Daoy (cell line): ENCODE data around the gene KAZN. TPM values are rescaled to one million over a fixed set of nuclear protein-coding genes. Genes with fewer than 3 reads are reported as not detected.

ENCODE experiments used
- DNase-seq: peaks from one replicate; pipeline ENCODE4 v3.0.0-alpha.2; 2015; ENCODE audit warnings: low read depth
- total RNA-seq: library from RNA; depleted of rRNA; stranded (reverse); fragments of >200 nt; shearing (Covaris generic); gene quantifications from 2 replicates; pipeline ENCODE4 v1.2.3, GENCODE V29; 2014

The KAZN gene
- total RNA-seq, 1 experiment from 2014 or later, result 6.3 TPM

DNA sequence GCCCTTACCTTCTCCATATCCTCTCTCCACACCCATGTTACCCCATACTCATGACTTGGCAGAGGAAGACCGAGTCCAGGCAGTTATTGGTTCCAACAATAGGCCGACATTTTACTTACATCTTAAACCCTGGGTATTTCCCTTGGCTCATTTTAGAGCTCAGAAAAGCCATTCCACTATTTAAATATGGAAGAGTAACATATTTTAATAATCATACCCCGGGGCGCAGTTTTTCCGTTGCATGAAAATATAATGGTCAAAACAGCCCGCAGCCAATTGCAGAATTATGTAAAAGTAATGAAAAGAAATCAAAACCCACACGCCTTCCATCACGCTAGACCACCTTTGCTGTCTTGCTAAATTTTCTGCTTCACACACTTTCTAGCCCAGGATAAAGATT lies 48.5 kb downstream of the KAZN start:
- DNase-seq, result no peak

DNA sequence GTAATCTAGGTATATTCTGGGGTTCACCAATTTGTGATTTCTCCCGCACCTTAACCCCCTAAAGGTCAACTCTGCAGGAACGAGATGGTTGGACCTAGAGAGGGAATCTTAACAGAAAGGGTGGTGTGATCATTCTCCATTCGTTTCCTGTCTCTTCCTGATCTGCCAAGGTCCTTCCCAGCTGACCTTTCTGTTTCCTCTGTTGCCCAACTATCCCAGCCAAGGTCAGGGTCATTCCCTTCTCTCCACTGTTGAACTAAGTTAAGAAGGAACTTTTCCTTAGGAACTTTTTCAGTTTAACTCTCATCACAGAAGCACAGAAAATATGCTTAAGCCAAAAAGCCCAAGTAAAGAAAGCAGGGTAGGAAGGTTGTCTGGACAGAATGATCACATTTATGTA lies 49.3 kb downstream of the KAZN start:
- DNase-seq, result no peak

DNA sequence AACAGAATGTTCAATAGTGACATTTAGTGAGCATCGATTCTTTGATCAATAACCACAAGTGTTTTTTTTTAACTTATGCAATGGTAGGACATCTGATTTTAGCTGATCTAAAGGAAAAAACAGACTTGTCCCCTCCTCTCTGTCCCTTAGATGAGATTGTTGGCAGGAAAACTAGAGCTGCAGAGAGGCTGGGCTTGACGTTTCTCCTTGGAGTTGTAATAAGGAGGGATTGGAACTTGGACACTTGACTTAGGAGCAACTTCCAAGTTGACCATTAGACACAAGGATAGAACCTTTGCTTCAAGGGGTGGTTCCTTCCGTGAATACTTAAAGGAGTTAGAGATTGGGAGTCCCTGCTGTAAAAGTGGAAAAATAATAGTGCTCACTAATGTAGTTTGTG lies 49.9 kb downstream of the KAZN start:
- DNase-seq, result no peak

DNA sequence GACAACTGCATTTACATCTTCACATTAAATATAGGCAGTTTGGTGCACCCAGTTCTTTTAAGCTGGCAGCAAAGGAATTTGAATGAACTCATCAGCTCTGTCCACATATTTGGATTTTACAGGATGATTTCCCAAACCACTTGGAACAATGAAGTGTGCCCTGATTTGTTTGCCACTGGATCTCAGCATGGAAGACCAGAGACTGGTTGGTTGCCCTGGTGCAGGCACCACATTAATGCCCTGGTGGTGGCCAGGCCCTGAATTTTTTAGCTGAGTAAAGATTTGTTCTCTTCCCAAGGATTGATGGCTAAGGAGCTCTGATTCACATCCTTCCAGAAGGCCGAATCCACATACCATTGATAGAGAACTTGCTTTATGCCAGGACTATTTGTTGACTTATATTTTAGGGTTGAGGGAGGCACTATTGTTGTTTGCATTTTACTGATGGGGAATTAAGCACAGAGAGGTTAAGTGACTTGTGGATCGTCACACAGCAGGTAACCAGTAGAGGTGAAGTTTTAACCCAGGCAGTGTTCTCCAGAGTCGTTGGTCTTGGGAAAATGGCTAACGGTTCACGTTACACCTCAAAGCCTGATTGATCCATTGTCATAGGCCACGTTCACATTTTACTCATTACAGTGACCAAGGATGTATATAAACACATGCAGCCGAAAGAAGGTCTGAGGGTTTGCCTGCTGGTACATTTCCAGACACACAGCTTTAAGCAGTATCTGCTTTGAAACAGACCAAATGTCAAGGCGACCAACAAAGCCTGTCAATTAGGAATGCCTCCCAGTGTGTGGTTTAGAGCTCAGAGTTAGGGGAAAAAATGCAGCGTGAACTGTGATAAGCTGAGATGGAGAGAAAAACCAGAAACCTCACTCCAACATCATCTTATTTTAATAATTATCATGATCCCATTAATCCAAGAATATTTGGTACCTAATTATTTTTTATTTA lies 50.7 kb downstream of the KAZN start:
- no peak for DNase-seq

DNA sequence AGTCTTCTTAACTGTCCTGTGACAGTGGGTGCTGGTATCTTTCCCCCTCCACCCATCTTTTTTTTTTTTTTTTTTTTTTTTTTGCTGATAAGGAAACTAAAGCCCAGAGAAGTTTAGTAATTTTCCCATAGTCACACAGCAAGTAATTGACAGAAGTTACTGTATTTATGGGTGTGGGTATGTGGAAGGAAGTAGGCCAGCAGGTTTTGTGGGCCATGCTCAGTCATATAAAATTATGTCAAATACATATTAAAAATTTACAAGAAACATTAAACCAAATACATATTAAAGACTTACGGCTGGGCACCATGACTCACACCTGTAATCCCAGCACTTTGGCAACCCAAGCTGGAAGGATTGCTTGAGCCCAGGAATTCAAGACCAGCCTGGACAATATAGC lies 51.5 kb downstream of the KAZN start:
- DNase-seq, result no peak

DNA sequence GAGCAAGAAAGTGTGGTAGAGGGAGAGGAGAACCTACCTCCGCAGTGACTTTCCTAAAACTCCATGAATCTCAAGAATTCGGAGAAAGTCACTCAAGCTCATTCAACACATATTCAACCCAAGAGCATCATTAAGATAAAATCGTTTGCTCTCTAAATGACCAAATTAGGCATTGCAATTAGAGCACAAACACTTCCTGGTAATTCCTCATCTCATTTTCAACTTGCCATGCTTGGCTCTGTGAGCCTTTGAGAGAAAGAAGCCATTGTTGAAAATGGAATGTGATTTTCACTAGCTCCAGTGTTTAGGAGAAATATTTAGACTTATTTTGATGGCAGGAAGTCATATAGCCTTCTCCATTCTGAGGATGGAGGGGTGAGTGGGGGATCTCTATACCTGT lies 52.5 kb downstream of the KAZN start:
- DNase-seq, result no peak

DNA sequence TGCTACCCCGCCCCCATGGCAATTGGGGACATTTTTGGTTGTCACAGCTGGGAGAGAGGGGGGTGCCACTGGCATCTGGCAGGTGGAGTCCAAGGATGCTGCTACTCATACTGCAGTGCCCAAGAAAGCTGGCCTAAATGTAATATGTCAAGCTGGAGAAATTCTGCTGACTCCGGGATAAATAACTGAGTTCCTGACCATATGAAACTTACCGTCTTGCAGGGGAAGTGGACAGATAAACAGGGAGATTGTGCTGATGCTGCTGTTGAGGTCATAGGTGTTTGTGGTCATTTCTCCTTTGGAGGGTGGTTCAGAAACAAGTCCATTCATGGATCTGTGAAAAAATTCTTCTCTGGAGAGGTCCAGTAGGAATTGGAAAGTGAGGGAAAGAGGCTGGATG lies 54.4 kb downstream of the KAZN start:
- no peak for DNase-seq

DNA sequence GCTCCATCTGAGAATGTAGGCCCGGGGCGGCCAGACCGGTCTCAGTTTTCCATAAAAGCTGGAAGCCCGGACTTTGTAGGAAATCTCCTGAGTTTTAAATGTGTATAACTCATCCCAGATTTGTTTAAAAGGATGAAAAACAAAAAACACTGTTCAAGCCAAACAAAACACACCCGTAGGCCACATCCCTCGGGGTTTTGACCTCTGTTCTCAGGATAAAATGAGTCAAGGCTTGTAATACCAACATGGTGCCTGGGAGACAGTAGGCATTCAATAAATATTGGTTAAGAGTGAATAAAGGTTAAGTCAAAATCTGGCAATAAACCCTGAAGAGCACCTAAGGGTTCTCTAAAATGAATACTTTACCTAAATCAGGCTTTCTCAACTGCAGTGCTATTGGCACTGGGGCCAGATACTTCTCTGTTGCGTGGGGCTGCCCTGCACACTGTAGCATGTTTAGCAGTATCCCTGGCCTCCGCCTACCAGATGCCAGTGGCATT lies 55.0 kb downstream of the KAZN start:
- no peak for DNase-seq

DNA sequence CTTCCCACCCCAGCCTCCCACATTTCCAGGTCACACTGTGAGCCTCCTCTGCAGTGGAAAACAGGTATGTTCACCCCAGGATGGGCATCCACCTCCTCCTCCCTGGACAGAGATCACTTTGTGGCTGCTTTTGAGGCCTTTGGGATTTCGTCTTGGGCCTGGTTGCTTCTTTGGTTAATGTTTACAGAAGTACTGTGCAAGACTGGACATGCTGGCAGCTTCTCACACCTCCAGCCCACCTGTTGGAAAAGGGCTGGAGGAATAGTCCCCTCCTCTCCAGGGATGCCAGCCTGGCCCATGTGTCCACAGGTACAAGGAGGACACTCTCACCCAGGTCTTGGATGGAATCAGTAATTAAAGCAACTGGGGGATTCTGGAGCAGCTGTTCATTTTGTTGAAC lies 56.1 kb downstream of the KAZN start:
- no peak for DNase-seq

DNA sequence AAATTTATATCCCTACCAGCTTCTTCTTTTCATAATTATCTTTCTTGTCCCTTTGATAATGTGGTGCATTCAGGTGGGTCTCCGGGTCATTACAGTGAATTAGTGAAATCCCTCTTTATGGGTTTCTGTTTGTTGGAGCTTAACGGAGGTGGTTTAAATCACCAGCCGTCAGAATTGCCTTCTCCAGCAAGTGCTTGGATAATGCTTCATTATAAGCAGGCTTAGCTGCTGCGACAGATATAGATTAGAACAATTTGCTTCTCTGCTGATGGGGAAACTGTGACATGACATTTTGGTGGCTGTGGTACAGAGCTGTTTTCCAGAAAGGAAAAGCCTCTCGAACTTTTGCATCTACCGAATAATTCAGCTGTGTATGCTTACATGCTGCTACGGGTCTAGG lies 56.9 kb downstream of the KAZN start:
- DNase-seq, result no peak

DNA sequence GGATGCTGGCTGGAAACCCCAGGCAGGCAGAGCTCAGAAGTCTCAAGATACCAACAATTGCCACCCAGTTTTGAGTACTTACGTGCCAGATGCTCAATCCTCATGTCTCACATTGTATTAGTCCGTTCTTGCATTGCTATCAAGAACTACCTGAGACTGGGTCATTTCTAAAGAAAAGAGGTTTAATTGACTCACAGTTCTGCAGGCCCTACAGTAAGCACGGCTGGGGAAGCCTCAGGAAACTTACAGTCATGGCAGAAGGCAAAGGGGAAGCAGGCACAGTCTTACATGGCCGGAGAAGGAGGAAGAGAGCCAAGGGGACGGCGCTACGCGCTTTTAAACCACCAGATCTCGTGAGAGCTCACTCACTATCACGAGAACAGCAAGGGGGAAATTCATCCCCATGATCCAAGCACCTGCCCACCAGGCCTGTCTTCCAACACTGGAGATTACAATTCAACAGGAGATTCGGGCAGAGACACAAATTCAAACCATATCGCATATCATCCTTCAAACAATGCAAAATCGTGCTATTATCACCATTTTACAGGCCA lies 58.0 kb downstream of the KAZN start:
- no peak for DNase-seq

DNA sequence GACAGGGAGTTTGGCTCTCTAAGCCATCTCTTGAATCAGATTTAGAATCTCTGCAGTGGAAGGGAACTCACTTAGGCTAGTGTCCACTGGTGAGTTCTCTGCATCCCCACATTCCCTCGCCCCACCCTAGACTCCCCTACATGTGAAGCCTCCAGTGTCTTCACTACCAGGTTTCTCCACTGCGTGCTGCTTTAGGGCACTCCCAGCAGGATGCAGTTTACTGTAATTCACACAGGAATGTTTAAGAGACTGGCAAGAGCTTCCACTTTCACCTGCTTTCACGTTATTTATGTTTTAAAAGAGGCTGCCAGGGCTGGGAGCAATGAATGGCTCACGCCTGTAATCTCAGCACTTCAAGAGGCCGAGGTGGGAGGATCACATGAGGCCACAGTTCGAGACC lies 60.2 kb downstream of the KAZN start:
- DNase-seq, result peak; percentile 10

DNA sequence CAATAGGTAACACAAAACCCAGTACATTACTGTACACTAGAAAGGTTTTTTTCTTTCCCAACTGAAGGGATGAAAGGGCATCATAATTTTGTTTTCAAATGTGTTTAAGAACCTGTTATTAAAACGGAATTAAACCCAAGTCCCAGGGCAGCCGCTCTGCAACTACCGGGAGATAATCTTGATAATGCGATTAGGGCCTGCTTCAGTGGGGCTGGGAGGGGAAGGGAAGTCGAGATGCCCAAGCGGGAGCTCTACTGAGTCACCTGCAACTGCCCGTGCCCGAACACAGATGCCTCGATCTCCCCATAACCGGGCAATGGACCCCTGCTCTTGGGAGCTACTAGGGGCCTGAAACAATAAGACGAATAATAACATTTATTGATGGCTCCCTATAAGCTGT lies 61.4 kb downstream of the KAZN start:
- no peak for DNase-seq

DNA sequence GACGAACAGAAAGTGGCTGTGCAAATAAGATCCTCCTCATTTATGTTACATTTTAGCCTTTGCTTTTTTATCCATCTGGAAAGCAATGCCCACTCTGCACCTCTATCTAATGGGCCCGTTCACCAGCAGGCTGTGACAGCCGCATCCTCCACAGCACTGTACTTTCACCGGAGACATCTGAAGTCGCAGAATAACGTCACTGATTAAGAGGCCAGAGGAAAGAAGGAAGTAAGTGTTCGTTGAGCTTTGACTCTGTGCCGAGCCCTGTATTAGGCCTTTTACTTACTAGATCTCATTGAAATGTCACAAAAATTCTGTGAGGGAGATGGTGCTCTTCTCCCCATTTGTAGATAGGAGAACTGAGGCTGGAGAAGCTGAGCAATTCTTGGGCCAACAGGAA lies 62.3 kb downstream of the KAZN start:
- DNase-seq, result no peak

DNA sequence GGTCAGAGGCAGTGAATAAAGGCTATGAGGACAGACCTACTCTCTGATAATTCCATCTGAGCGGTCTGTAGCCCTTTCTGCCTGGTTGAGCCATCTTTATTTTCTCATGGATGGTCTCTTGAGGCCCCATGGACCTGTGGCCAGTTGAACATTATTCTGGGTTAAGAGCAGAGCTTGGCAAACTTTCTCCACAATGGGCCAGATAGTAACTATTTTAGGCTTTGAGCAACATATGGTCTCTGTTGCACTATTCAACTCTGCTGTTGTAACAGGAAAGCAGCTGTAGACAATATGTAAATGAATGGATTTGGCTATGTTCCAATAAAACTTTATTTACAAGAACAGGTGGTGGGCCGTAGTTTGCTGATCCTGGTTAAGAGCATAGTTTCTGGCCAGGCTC lies 62.7 kb downstream of the KAZN start:
- DNase-seq, result no peak

DNA sequence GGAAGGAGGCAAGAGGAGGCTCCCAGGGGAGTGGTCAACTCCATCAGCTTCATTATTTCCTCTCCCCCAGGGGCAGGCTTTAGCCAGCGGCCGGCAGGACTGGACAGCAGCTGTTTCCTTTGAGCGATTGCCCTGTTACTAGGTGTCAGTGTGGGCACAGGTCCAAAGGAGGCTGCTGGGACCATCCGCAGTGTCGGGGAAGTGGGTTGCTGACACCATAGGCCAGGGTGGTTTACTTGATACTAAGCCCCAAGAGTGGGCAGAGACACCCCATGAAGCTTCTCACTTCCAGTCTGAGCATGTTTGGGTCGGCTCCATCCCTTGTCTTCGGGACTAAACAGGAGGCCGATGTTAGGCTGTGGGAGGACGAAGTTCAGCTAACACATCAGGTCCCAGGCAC lies 63.6 kb downstream of the KAZN start:
- DNase-seq, result no peak

DNA sequence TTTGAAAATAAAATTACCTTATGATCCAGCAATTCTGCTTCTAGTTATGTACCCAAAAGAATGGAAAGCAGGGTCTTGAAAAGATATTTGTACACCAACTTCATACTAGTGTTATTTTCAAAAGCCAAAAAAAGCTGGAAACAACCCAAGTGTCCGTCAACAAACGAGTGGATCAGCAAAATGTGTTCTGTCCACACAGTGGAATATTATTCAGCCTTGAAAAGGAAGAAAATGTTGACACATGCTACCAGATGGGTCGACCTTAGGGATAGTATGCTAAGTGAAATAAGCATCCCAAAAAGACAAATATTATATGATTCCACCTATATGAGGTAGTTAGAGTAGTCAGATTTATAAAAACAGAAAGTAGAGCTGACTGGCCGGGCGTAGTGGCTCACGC lies 65.3 kb downstream of the KAZN start:
- DNase-seq, result no peak

DNA sequence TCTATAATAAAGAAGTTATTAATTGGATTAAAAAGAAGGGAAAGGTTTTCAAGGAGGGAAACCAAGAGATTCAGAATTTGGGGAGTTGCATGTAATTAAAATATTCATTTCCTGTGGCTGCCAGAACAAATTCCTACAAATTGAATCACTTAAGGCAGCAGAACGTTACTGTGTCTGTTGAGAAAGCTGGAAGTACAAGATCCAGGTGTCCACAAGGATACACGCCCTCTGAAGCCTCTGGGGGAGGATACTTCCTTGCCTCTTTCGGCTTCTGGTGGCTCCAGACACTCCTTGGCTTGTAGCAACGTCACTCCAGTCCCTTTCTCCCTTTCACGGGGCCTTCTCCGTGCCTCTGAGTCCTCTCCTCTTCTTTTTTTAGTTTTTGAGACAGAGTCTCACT lies 67.9 kb downstream of the KAZN start:
- peak; percentile 17 for DNase-seq

DNA sequence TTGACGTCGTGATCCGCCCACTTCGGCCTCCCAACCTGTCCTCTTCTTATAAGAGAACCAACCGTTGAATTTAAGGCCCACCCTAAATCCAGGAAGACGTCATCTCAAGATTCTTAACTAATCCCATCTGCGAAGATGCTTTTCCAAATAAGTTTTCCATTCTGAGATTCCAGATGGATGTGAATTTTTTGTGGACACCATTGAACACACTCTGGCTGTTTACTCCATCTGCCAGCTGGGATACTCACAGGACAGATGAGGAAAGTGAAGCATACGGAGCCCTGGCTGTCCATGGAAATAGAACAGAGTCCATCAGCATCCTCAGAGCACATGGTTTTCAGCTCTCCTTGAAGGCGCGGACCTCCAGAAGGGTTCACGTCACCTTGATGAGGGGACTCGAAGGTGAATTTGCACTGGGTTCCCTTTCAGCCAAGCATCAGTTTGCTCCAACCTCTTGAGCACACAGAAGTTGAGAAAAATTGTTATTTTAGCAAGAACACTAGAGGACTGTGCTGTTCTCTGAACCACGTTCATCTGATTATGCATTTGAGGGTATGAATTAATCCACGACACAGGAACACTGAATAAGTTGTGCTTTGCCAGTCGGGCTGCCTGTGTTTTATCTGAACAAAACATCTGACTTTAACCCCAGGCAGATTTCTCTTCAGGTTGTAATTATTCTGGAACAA lies 68.6 kb downstream of the KAZN start:
- no peak for DNase-seq

DNA sequence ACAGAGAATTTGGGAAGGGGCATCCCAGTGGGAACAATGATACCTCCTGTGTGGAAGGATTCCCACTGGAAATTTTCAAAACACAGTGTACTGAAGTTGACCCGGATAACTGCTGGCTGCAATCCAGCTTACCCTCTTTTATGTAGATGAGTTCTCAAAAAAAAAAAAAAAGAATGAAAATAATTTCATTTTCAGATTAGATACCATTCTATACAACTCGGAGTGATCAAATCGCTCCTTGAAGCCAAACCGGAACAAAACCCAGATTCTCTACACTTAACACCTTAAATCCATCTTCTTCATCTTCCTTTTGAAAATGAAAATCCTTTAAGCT lies 69.1 kb downstream of the KAZN start:
- no peak for DNase-seq

DNA sequence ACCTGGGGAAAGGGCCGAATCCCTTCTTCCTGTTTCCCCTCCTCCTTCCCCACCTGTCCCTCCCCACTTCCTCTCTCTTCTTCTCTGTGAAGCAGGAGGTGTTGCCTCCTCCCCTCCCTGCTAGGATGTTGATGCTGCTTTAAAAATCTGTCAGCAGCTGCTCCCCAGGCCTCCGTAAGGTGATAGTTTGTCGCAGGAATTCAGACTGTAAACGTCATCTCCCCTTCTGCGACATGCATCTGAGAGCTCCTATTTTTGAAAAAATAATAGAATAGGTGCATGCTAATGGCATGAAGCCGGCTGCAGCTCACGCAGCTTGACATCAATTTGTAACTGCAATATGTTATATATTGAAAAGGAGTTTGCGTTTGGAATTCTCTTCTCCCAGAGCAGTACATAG lies 70.1 kb downstream of the KAZN start:
- no peak for DNase-seq

DNA sequence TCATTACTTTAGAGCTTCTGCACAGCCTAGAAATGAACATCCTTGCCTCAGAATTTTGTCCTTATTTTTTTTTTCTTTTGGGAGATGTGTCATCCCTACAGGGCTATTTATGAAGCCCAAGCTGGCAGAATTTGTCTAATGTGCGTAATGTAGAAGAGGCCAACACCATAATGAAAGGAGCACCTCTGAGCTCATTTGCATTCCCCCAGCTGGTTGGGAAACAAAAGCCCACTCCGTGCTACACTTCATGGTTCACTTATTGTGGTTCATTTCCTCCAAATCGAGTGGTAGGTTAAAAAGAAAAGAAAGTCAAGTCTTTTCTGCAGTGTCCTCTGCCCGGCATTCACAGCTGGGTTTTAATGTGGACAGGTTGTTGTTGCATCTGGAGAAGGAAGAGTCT lies 73.5 kb downstream of the KAZN start:
- DNase-seq, result no peak

DNA sequence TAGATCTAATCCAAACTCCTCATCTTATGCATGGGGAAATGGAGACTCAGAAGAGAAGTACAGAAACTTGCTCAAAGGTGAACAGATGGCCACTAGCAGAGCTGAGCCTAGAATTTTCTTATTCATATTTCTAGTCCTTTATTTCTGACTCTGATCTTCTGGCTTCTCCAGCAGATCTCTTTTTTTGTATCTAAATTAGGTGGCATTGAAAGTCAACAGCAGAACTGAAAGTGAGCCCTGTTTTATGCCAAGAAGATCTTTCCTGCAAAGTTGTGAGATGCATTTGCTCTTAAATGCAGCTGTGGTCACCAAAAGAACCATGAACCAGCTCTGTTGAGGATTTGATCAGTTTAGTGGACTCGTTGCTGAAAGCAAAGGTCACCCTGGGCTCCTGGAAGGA lies 75.5 kb downstream of the KAZN start:
- DNase-seq, result no peak
